Measurements from ENCODE around the gene ALDH1L2.
"Not testable (repeated sequence)": the region's sequence is repeated elsewhere in the genome, so short reads cannot be mapped to it uniquely, and the experiment has no call there.

The ALDH1L2 gene

GRCh38 chr12:105030820-105031807 lies 53.1 kb downstream of the ALDH1L2 start:
- DNase-seq, result no peak

DNA sequence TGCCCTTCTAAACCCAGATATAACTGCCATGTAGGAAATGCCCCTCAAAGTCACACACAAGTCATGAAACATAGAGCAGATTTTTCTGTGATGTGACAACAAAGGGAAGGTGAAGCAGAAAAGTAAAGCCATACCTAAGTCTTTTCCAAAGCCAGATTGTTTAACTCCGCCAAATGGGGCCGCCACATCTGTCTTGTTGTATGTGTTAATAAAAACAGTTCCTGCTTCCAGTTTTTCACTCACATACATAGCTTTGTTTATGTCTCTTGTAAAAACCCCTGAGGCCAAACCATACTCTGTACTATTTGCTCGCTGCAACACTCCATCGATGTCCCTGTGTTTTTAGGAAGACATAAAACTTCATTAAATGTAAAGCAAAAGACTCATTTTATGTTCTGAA lies 57.8 kb downstream of the ALDH1L2 start:
- no peak for DNase-seq

DNA sequence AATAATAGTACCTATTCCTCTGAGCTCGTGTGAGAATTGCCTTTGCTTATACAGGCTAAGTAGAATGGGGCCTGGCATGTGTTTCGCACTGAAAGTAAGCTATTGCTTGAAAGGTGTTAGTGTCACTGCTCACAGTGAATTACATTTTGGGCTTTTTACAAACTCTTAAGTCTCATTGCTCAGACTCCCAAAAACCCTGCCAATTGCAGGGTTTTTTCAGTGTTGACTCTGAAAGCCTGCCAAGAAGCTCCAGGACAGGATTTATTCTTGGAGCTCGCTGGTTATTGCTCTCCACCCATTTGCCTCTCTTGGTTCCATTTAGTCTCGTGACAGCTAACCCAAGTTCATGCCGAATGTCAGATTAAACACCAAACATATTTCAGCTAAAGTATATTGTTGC lies 58.4 kb downstream of the ALDH1L2 start:
- DNase-seq, result peak; percentile 77

GRCh38 chr12:105024928-105025327 lies 59.3 kb downstream of the ALDH1L2 start:
- no peak for DNase-seq

- DNase-seq, result peak; percentile 98
Observed at GRCh38 chr12:105020241-105020962, 63.9 kb downstream of the ALDH1L2 start.

GRCh38 chr12:105018776-105019175 lies 65.5 kb downstream of the ALDH1L2 start:
- DNase-seq, result no peak

DNA sequence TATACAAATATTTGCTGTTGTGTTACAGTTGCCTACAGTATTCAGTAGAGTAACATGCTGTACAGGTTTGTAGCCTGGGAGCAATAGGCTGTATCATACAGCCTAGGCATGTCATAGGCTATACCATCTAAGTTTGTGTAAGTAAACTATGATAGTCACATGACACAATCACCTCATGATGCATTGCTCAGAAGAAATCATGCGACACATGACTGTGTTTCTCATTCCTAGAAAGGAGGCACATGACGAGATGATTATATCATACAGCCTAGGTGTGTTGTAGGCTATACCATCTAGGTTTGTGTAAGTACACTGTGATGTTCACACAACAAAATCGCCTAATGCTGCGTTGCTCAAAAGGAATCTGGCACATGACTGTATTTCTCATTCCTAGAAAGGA lies 66.2 kb downstream of the ALDH1L2 start:
- DNase-seq, result no peak

- DNase-seq, result no peak
Observed at GRCh38 chr12:105015543-105015942, 68.7 kb downstream of the ALDH1L2 start.

- no peak for DNase-seq
Observed at GRCh38 chr12:105014603-105015002, 69.7 kb downstream of the ALDH1L2 start.

DNA sequence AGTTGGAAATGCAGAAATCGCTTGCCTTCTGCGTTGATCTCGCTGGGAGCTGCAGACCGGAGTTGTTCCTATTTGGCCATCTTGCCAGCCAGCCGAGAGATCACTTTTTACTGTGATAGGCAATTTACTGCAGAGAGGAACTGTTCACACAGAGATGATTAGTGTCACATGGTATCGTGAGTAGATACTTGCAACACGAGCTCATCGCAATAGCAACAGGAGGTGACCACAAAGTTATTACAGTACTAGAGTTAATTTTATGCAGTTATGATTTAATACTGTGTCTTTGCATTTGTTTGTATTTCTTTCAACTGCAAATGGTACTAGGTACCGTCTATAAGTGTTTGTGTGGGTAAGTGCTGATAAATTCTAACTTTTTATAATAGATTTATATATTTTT lies 70.4 kb downstream of the ALDH1L2 start:
- DNase-seq, result no peak

DNA sequence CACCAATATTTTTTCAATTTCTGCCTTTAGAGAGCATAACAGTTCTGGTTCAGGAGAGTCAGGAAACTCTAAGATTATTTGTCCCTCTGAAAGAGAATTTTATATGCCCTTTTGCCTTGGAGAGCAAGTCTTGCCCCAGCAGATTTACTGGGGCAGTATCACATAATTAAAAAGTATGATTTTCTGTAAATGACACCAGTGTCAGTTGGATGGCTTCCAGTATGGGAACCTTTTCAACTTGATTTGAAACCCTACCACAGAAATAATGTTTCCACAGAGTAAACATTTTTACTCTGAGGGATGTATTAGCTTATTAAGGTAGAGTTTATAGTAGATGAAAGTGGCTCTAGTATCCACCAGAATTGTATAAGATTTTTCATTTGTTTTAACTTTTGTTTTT lies 82.8 kb downstream of the ALDH1L2 start:
- no peak for DNase-seq

GRCh38 chr12:104999347-104999685 lies 84.9 kb downstream of the ALDH1L2 start:
- DNase-seq, result no peak

DNA sequence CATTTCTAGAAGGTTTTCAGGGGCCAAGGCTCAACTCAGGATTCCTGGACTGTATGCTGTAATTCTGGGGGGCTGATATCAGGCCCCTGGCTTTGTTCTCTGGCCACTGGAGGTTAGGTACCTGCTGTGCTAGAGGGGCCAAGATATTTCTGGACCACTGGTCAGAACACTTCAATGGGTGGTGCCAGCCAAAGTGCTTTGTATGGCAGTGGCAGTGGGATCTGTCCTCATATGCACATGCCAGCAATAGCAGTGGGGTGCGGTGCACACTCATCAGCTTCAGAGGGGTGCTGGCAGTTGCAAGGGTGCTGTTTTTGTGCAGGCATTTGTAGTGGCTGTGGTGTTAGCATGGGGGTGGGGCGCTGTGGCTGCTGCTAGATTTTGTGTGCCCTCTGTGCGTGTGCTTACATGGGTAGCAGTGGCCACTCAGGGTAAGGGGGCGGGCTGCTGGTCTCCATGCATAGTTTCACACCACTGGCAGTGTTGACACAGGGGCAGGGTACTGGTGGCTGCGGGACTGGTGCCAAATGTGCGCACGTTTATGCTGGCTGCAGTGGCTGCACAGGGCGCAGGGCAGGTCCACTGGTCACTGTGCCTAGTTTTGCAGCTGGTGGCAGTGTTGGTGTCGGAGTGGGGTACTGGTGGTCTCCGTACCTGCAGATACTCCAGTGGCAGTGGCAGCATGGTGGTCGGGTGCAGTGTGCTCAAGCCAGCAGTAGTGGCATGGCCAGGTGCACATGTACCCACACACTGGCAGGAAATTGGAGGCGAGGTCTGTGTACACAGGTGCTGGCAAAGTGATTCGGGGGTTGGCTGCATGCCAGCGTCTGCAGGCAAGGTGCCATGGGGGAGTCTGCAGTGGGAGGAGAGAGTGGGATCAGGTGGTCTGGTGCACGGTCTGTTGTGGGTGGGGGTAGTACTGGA lies 85.6 kb downstream of the ALDH1L2 start:
- peak; percentile 72 for DNase-seq

GRCh38 chr12:104997541-104997940 lies 86.7 kb downstream of the ALDH1L2 start:
- DNase-seq, result no peak

GRCh38 chr12:104994336-104994735 lies 89.9 kb downstream of the ALDH1L2 start:
- no peak for DNase-seq

- DNase-seq, result no peak
Observed at GRCh38 chr12:104991565-104992128, 92.6 kb downstream of the ALDH1L2 start.

GRCh38 chr12:104990950-104991349 lies 93.3 kb downstream of the ALDH1L2 start:
- DNase-seq, result no peak

DNA sequence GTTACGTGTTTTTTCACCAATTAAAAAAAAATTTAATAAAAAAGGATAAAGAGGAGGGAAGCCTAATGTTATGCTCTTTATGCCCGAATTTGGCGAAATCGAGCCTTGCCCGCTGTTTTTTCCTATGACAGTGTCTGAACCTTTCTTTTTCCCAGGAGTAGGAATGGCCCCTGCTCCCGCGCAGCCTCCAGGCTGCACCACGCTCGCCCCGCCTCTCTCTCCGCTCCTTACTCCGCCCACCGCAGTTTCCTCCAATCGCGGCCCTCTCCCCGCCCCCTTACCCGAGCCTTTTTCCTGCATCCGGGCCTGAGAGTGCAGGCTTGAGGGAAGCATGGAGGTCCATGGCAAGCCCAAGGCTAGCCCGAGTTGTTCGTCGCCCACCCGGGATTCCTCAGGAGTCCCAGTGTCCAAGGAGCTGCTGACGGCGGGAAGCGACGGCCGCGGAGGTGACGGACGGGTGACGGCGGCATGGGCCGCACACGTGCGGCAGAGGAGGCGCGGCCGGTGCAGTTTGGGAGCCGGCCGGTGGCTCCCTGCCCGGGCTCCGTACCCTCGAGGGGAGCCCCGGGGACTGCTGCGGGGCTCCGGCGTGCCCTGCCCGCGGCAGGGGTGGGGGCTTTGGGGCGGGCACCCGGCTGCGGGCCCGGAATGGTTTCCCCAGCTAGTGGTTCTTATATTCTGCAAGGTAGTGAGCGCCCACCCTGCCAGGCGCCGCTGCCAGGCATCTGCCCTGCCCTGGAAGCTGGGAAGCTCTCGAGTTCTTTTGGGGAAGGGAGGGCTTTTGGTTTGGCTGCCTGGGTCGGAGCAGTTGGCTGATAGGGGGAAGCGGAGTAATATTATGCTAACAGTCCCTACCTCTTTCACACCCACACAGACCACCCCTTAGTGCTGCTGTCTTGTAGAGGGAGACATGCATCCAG lies 98.0 kb downstream of the ALDH1L2 start, which contains the start of gene NOPCHAP1:
Gene NOPCHAP1 (plus strand): TSS at position 295 of the 920 bp plus-strand sequence. CDS start 37 bp downstream, at position 332.
- DNase-seq, result peak; percentile 87

DNA sequence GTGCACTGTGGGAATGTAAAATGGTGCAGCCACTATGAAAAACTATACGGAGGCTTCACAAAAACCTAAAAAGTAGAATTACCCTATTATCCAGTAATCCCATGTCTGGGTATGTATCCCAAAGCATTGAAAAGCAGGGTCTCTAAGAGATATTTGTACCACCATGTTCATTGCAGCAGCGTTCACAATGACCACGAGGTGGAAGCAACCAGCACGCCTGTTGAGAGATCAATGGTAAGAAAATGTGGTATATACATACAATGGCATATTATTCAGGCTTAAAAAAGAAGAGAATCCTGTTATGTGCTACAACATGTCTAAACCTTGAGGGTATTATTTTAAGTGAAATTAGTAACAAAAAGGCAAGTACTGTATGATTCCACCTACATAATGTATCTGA lies 99.1 kb downstream of the ALDH1L2 start:
- DNase-seq, result no peak

DNA sequence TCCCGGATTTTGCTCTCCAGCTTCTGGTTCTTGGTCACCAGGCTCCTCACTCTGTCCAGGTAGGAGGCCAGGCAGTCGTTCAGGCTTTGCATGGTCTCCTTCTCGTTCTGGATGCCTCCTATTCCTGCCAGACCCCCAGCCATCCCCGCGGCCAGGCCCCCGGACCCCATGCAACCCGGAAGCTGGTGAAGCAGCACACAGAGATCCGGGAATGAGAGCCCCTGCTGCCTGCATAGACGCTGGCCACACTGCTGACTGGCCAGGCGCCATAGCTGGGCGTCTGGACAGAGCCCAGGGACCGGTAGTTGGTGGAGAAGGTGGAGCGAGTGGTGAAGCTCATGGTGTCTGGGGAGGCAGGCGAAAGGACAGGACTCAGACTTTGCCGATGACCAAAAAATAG lies 106.6 kb downstream of the ALDH1L2 start:
- not testable (repeated sequence) for DNase-seq

- no peak for DNase-seq
Observed at GRCh38 chr12:104976703-104977102, 107.6 kb downstream of the ALDH1L2 start.

Data from NCI-H2029 treated with DMSO at 0.1 percent for 48 hours (cell line).